Measurements from ENCODE around the gene NPSR1. TPM values are rescaled to one million over a fixed set of nuclear protein-coding genes. Genes with fewer than 3 reads are reported as not detected.
A peak's percentile ranks its signal among the peaks of the same experiment; 100 is the strongest.

NPSR1 gene
- total RNA-seq, 1 experiment from 2014 or later: not detected

GRCh38 chr7:34761206-34761605 is 103.2 kb downstream of the NPSR1 start:
- no peak overlapping the region for H3K4me3 Mint-ChIP-seq (ENCODE audit: unreplicated experiment)
- CTCF ChIA-PET: interaction anchor here (0.5 to 1.6 kb wide), 6 partner anchors 9 to 1147 kb away, joined by 3 to 5 read pairs (median 3); no protein-coding TSS in a partner anchor
- H3K27ac Mint-ChIP-seq (ENCODE audit: low read depth, unreplicated experiment): no peak overlapping the region

GRCh38 chr7:34761627-34762026 is 103.6 kb downstream of the NPSR1 start:
- Mint-ChIP-seq H3K9me3 (ENCODE audit: unreplicated experiment) (no peaks in the 10 kb centered on the region), H3K4me1 (ENCODE audit: insufficient read depth, unreplicated experiment) (peaks cover 4% of the 10 kb centered on the region), H3K27ac (ENCODE audit: low read depth, unreplicated experiment) (no peak overlapping the region), H3K36me3 (ENCODE audit: insufficient read depth, unreplicated experiment) (no peaks in the 10 kb centered on the region), H3K27me3 (ENCODE audit: insufficient read depth, unreplicated experiment) (no peaks in the 10 kb centered on the region), H3K4me3 (ENCODE audit: unreplicated experiment) (no peak overlapping the region)
- intact Hi-C loops (cut with micrococcal nuclease): no loop called here
- POLR2A ChIA-PET: no interaction called here
- CTCF ChIA-PET: interaction anchor here (0.8 to 1.1 kb wide), 3 partner anchors 20 to 362 kb away, joined by 3 read pairs; no protein-coding TSS in a partner anchor
- TF ChIP-seq CTCF (IDR thresholded peaks at IDR 0.05; ENCODE audit: unreplicated experiment): no peak
- DNase-seq (ENCODE audit: unreplicated experiment): peak; percentile 31
- BruUV-seq (replicated peaks): no TSS peak

More at GRCh38 chr7:34761206-34761605, 103.2 kb downstream of the NPSR1 start:
- POLR2A ChIA-PET: no interaction called here
- no TSS peak for BruUV-seq (replicated peaks)
- no peak for DNase-seq (ENCODE audit: unreplicated experiment)
- TF ChIP-seq CTCF (IDR thresholded peaks at IDR 0.05; ENCODE audit: unreplicated experiment): no peak
- intact Hi-C loops (cut with micrococcal nuclease): no loop called here
- Mint-ChIP-seq H3K9me3 (ENCODE audit: unreplicated experiment) (no peaks in the 10 kb centered on the region), H3K36me3 (ENCODE audit: insufficient read depth, unreplicated experiment) (no peaks in the 10 kb centered on the region), H3K27me3 (ENCODE audit: insufficient read depth, unreplicated experiment) (no peaks in the 10 kb centered on the region), H3K4me1 (ENCODE audit: insufficient read depth, unreplicated experiment) (peaks cover 4% of the 10 kb centered on the region)

GRCh38 chr7:34762764-34763163 is 104.7 kb downstream of the NPSR1 start:
- ChIA-PET CTCF (interaction anchor here (0.6 to 0.8 kb wide), 4 partner anchors 20 to 86 kb away, joined by 3 read pairs; no protein-coding TSS in a partner anchor), POLR2A (interaction anchor here (1.1 kb wide), 1 partner anchor 77 kb away, joined by 3 read pairs; no protein-coding TSS in a partner anchor)
- Mint-ChIP-seq H3K4me1 (ENCODE audit: insufficient read depth, unreplicated experiment) (peaks cover 4% of the 10 kb centered on the region), H3K27me3 (ENCODE audit: insufficient read depth, unreplicated experiment) (no peaks in the 10 kb centered on the region), H3K27ac (ENCODE audit: low read depth, unreplicated experiment) (no peak overlapping the region), H3K4me3 (ENCODE audit: unreplicated experiment) (no peak overlapping the region), H3K9me3 (ENCODE audit: unreplicated experiment) (no peaks in the 10 kb centered on the region), H3K36me3 (ENCODE audit: insufficient read depth, unreplicated experiment) (no peaks in the 10 kb centered on the region)
- no peak for DNase-seq (ENCODE audit: unreplicated experiment)
- intact Hi-C loops (cut with micrococcal nuclease): no loop called here
- no peak for TF ChIP-seq CTCF (IDR thresholded peaks at IDR 0.05; ENCODE audit: unreplicated experiment)
- no TSS peak for BruUV-seq (replicated peaks)

- POLR2A ChIA-PET: no interaction called here
Measured at GRCh38 chr7:34772296-34772938, 114.4 kb downstream of the NPSR1 start.

More at GRCh38 chr7:34772296-34772938, 114.4 kb downstream of the NPSR1 start:
- H3K36me3 Mint-ChIP-seq (ENCODE audit: insufficient read depth, unreplicated experiment): no peaks in the 10 kb centered on the region
- no TSS peak for BruUV-seq (replicated peaks)
- peaks cover 13% of the 10 kb centered on the region for H3K9me3 Mint-ChIP-seq (ENCODE audit: unreplicated experiment)
- intact Hi-C loops (cut with micrococcal nuclease): no loop called here
- H3K27ac Mint-ChIP-seq (ENCODE audit: low read depth, unreplicated experiment): no peak overlapping the region
- CTCF ChIA-PET: interaction anchor here (1.2 kb wide), 1 partner anchor 51 kb away, joined by 4 read pairs; no protein-coding TSS in a partner anchor
- no peaks in the 10 kb centered on the region for H3K4me1 Mint-ChIP-seq (ENCODE audit: insufficient read depth, unreplicated experiment)
- DNase-seq (ENCODE audit: unreplicated experiment): no peak
- peaks cover 7% of the 10 kb centered on the region for H3K27me3 Mint-ChIP-seq (ENCODE audit: insufficient read depth, unreplicated experiment)
- TF ChIP-seq CTCF (IDR thresholded peaks at IDR 0.05; ENCODE audit: unreplicated experiment): no peak
- H3K4me3 Mint-ChIP-seq (ENCODE audit: unreplicated experiment): no peak overlapping the region
